H1 (cell line): ENCODE results near the gene KCNK3. TPM values are rescaled to one million over a fixed set of nuclear protein-coding genes. Genes with fewer than 3 reads are reported as not detected.

Experiments used
- CTCF ChIA-PET: fragments of 300-600 bp; sonication (Branson Sonifier 250); formaldehyde crosslinking; loops from one replicate; lab custom pipeline; 2021; ENCODE audit not compliant: partially characterized antibody; lab: Charles Lee
- POLR2A ChIA-PET: fragments of 300-600 bp; sonication (Branson Sonifier 250); formaldehyde crosslinking; loops from one replicate; lab custom pipeline; 2021; ENCODE audit warnings: inconsistent platforms; ENCODE audit not compliant: partially characterized antibody; lab: Charles Lee
- DNase-seq, 2 experiments: peaks; one replicate each; pipeline versions ENCODE4 v3.0.0 to v3.0.0-alpha.2; 2010 to 2022; ENCODE audit warnings: low spot score in 2 of 2, low read depth in 1 of 2, mixed read lengths in 1 of 2
- FAIRE-seq: peaks from 2 replicates; lab custom pipeline; 2011; peaks lifted over from hg19 to GRCh38; lab: Jason Lieb, UNC
- H2AFZ ChIP-seq: 2 replicates; pipeline ENCODE4 v1.8.1; 2012; ENCODE audit warnings: low read length, inconsistent platforms
- H2AK5ac ChIP-seq: 2 replicates; pipeline ENCODE4 v1.6.1; 2013; ENCODE audit warnings: low read depth, low read length
- H2BK120ac ChIP-seq: replicated peaks from 2 replicates; pipeline ENCODE3; 2013; ENCODE audit warnings: low read depth, low read length, inconsistent platforms
- H2BK12ac ChIP-seq: 2 replicates; pipeline ENCODE4 v1.6.1; 2013; ENCODE audit warnings: low read depth, low read length
- H2BK15ac ChIP-seq: 2 replicates; pipeline ENCODE4 v1.6.1; 2013; ENCODE audit warnings: low read length
- H2BK20ac ChIP-seq: 2 replicates; pipeline ENCODE4 v1.6.1; 2013; ENCODE audit warnings: low read length
- H2BK5ac ChIP-seq: 2 replicates; pipeline ENCODE4 v1.6.1; 2013; ENCODE audit warnings: low read depth, low read length
- H3K14ac ChIP-seq: 2 replicates; pipeline ENCODE4 v1.6.1; 2013; ENCODE audit warnings: inconsistent platforms; ENCODE audit not compliant: insufficient read length
- H3K18ac ChIP-seq: 2 replicates; pipeline ENCODE4 v1.6.1; 2013; ENCODE audit warnings: low read length; ENCODE audit errors: extremely low read depth
- H3K23ac ChIP-seq: 2 replicates; pipeline ENCODE4 v1.6.1; 2013; ENCODE audit warnings: inconsistent platforms; ENCODE audit not compliant: insufficient read length
- H3K23me2 ChIP-seq: 2 replicates; pipeline ENCODE4 v1.6.1; 2013; ENCODE audit warnings: low read depth, low read length
- H3K27ac ChIP-seq: 2 replicates; pipeline ENCODE4 v1.6.1; 2011; ENCODE audit warnings: low read depth, low read length, inconsistent platforms
- H3K27me3 ChIP-seq, 4 experiments: replicated peaks in 1 of 4; 1 replicate in 1 of 4; 2 replicates in 3 of 4; pipeline versions ENCODE4 v1.6.1 to v1.8.1; 2011 to 2013; ENCODE audit warnings: low read length in 3 of 4, mild to moderate bottlenecking in 3 of 4, inconsistent platforms in 2 of 4, mixed read lengths in 2 of 4, moderate library complexity in 1 of 4; ENCODE audit not compliant: control insufficient read depth in 3 of 4, insufficient read depth in 3 of 4; ENCODE audit errors: extremely low read depth in 1 of 4
- H3K36me3 ChIP-seq, 4 experiments: 2 replicates each; pipeline versions ENCODE4 v1.6.1 to v1.8.1; 2011 to 2013; ENCODE audit warnings: mild to moderate bottlenecking in 4 of 4, low read length in 3 of 4, moderate library complexity in 2 of 4, control low read depth in 1 of 4, inconsistent platforms in 1 of 4; ENCODE audit not compliant: insufficient read depth in 4 of 4, control insufficient read depth in 2 of 4
- H3K4ac ChIP-seq: replicated peaks from 2 replicates; pipeline ENCODE3; 2013; ENCODE audit warnings: low read length, low read depth, mixed read lengths, inconsistent platforms; ENCODE audit not compliant: insufficient read length
- H3K4me1 ChIP-seq, 4 experiments: replicated peaks in 1 of 4; 1 replicate in 1 of 4; 2 replicates in 3 of 4; pipeline versions ENCODE4 v1.6.1 to v1.8.1; 2011 to 2013; ENCODE audit warnings: low read length in 3 of 4, inconsistent platforms in 2 of 4, mixed read lengths in 1 of 4; ENCODE audit not compliant: insufficient read depth in 4 of 4, control insufficient read depth in 3 of 4
- H3K4me2 ChIP-seq, 2 experiments: 2 replicates each; pipeline versions ENCODE4 v1.6.1 to v1.8.1; 2011 to 2013; ENCODE audit warnings: low read depth in 2 of 2, low read length in 2 of 2, control low read depth in 1 of 2, inconsistent platforms in 1 of 2, mild to moderate bottlenecking in 1 of 2; ENCODE audit not compliant: insufficient read depth in 1 of 2
- H3K4me3 ChIP-seq, 4 experiments: fragments of 200-600, 300-600 bp in 1 of 4; sonication (generic), shearing (Covaris generic), sonication (Bioruptor Twin) in 1 of 4; 2 replicates each; pipeline versions ENCODE4 v1.5.1 to v1.8.1; 2011 to 2016; ENCODE audit warnings: low read length in 4 of 4, low read depth in 3 of 4, control low read depth in 2 of 4, inconsistent platforms in 2 of 4, mild to moderate bottlenecking in 2 of 4, mixed read lengths in 1 of 4, moderate library complexity in 1 of 4; ENCODE audit not compliant: insufficient read depth in 2 of 4; ENCODE audit errors: extremely low read depth in 1 of 4
- H3K56ac ChIP-seq: replicated peaks from 2 replicates; pipeline ENCODE3; 2013; ENCODE audit warnings: low read depth, mild to moderate bottlenecking, mixed read lengths, low read length, inconsistent platforms; ENCODE audit not compliant: insufficient read length
- H3K79me1 ChIP-seq: 2 replicates; pipeline ENCODE4 v1.6.1; 2013; ENCODE audit warnings: low read depth, low read length, control low read depth
- H3K79me2 ChIP-seq, 2 experiments: 2 replicates each; pipeline versions ENCODE4 v1.6.1 to v1.8.1; 2012 to 2013; ENCODE audit warnings: low read length in 2 of 2, mild to moderate bottlenecking in 2 of 2, inconsistent platforms in 1 of 2; ENCODE audit not compliant: insufficient read depth in 2 of 2, control insufficient read depth in 1 of 2
- H3K9ac ChIP-seq, 4 experiments: replicated peaks in 1 of 4; 1 replicate in 1 of 4; 2 replicates in 3 of 4; pipeline versions ENCODE4 v1.6.1 to v1.8.1; 2011 to 2013; ENCODE audit warnings: low read depth in 3 of 4, low read length in 3 of 4, control low read depth in 2 of 4, mild to moderate bottlenecking in 2 of 4, moderate library complexity in 2 of 4, inconsistent platforms in 1 of 4; ENCODE audit errors: extremely low read depth in 1 of 4
- H3K9me3 ChIP-seq, 2 experiments: 2 replicates each; pipeline versions ENCODE4 v1.6.1 to v1.8.1; 2012 to 2013; ENCODE audit warnings: mild to moderate bottlenecking in 2 of 2, moderate library complexity in 2 of 2, control low read depth in 1 of 2, inconsistent platforms in 1 of 2, low read depth in 1 of 2, low read length in 1 of 2, mixed read lengths in 1 of 2; ENCODE audit not compliant: insufficient read depth in 2 of 2
- H4K20me1 ChIP-seq, 2 experiments: replicated peaks in 1 of 2; 2 replicates each; pipeline versions ENCODE3 to v1.8.1; 2011 to 2013; ENCODE audit warnings: inconsistent platforms in 2 of 2, low read length in 2 of 2, mild to moderate bottlenecking in 1 of 2; ENCODE audit not compliant: insufficient read depth in 2 of 2, control insufficient read depth in 1 of 2
- H4K5ac ChIP-seq: 2 replicates; pipeline ENCODE4 v1.6.1; 2013; ENCODE audit warnings: low read length, low read depth, mixed read lengths, inconsistent platforms; ENCODE audit not compliant: insufficient read length
- H4K8ac ChIP-seq: 2 replicates; pipeline ENCODE4 v1.8.0; 2013; ENCODE audit warnings: mild to moderate bottlenecking, moderate library complexity, low read length, inconsistent platforms; ENCODE audit not compliant: insufficient read depth; ENCODE audit errors: extremely low read depth
- H4K91ac ChIP-seq: replicated peaks from 2 replicates; pipeline ENCODE3; 2013; ENCODE audit warnings: low read length, mixed read lengths, inconsistent platforms; ENCODE audit not compliant: insufficient read length
- CHD1 ChIP-seq: IDR thresholded peaks from 2 replicates; pipeline ENCODE4 v1.6.1; 2012; ENCODE audit warnings: low read depth, low read length, improper control_type of control experiment
- HDAC6 ChIP-seq: IDR thresholded peaks from one replicate; pipeline ENCODE4 v1.7.1; 2012; ENCODE audit warnings: low read depth, mild to moderate bottlenecking, inconsistent platforms, low read length, moderate library complexity
- JUND ChIP-seq: IDR thresholded peaks from 2 replicates; pipeline ENCODE4 v1.6.1; 2011; ENCODE audit warnings: mild to moderate bottlenecking, improper control_type of control experiment, low read length
- NRF1 ChIP-seq: IDR thresholded peaks from 2 replicates; pipeline ENCODE4 v1.6.1; 2011; ENCODE audit warnings: mild to moderate bottlenecking, low read depth, low read length, improper control_type of control experiment
- PHF8 ChIP-seq: fragments of 200-600 bp; sonication (generic); conservative IDR thresholded peaks from 2 replicates; pipeline ENCODE4 v1.7.1; 2012; ENCODE audit warnings: low read depth, mild to moderate bottlenecking, inconsistent platforms, low read length, moderate library complexity
- SP2 ChIP-seq: IDR thresholded peaks from 2 replicates; pipeline ENCODE4 v1.6.1; 2012; ENCODE audit warnings: mild to moderate bottlenecking, low read length, inconsistent platforms
- YY1 ChIP-seq: IDR thresholded peaks from 2 replicates; pipeline ENCODE4 v1.6.1; 2011; ENCODE audit warnings: low read depth, mild to moderate bottlenecking, low read length
- ZNF274 ChIP-seq: IDR thresholded peaks from 2 replicates; pipeline ENCODE4 v1.7.0; 2012; ENCODE audit warnings: low read length, borderline replicate concordance; ENCODE audit errors: extremely low read depth
- WGBS, 2 experiments: shearing (Covaris generic) in 1 of 2; methylation state at CpG; one replicate each; pipeline versions ENCODE4 v1.1.6 to v1.1.7; 2013 to 2015; ENCODE audit warnings: low lambda C conversion rate in 2 of 2, mixed read lengths in 2 of 2, inconsistent platforms in 1 of 2, low coverage in 1 of 2, missing lambda C conversion rate in 1 of 2; ENCODE audit not compliant: insufficient replicate concordance in 2 of 2, insufficient coverage in 1 of 2, insufficient read length in 1 of 2; ENCODE audit errors: extremely low coverage in 1 of 2, missing lambda C conversion rate in 1 of 2; 5-methylcytosine and 5-hydroxymethylcytosine counted together
- polyA plus RNA-seq, 7 experiments: library from polyadenylated mRNA; depleted of rRNA in 3 of 7; stranded (reverse) in 5 of 7; unstranded in 2 of 7; fragments of >200 nt in 5 of 7; fragments of 200-250 nt in 2 of 7; gene quantifications; 1 replicate in 5 of 7; 2 replicates in 1 of 7; 4 replicates in 1 of 7; pipeline versions ENCODE4 v1.2.1 to v1.2.3, GENCODE V29; 2011 to 2013; ENCODE audit warnings: missing spikeins in 2 of 7, mixed read lengths in 2 of 7
- total RNA-seq: library from RNA; stranded (reverse); fragmentation: NEBNext Ultra II Directional; extraction: Animal tissue kit (Norgen Biotek cat#: 25700); gene quantifications from 2 replicates; pipeline ENCODE4 v1.2.1, GENCODE V29; 2021

KCNK3 gene
- total and polyA plus RNA-seq, 2 of the 8 experiments (the other 6 are each of a cell fraction or from before 2014, with no cell fraction given) = 0.29 to 0.30 TPM

GRCh38 chr2:26740346-26740745, 47.8 kb downstream of the KCNK3 start:
- H3K79me1 ChIP-seq = no peaks in the 10 kb centered on the region
- H3K23me2 ChIP-seq = no peaks in the 10 kb centered on the region
- H2BK12ac ChIP-seq = no peak overlapping the region
- H3K56ac ChIP-seq = no peak overlapping the region
- 0 out of 2 replicates have a peak overlapping the region, but pooled peaks have one; percentile 32 for H2AFZ ChIP-seq
- no peak overlapping the region for H3K23ac ChIP-seq
- H3K4ac ChIP-seq = no peak overlapping the region
- H2AK5ac ChIP-seq = no peak overlapping the region
- peak overlapping the region; percentile 61; the same call in 1 of the 2 replicates for H2BK15ac ChIP-seq
- no peak overlapping the region for H3K14ac ChIP-seq
- 94% methylated on average over 6 of the region's 6 CpGs; no CpG with 5 or more reads in 1 of the 2 experiments for WGBS, 2 experiments
- DNase-seq (no peak), FAIRE-seq (no peak)
- H4K20me1 ChIP-seq = no peaks in the 10 kb centered on the region
- H4K91ac ChIP-seq = no peak overlapping the region
- H3K18ac ChIP-seq = no peak overlapping the region
- H3K4me1 ChIP-seq = no peaks in the 10 kb centered on the region
- no peaks in the 10 kb centered on the region for H3K27me3 ChIP-seq
- CTCF ChIA-PET = interaction anchor here (0.9 to 14.9 kb wide), 10 partner anchors 7 to 219 kb away, joined by 3 to 367 read pairs (median 4); no protein-coding TSS in a partner anchor
- H3K9ac ChIP-seq = no peak overlapping the region
- no peak overlapping the region for H3K4me3 ChIP-seq
- H4K5ac ChIP-seq = no peak overlapping the region
- no peak overlapping the region for H2BK120ac ChIP-seq
- H3K79me2 ChIP-seq = no peaks in the 10 kb centered on the region
- no peak overlapping the region for H4K8ac ChIP-seq
- H3K9me3 ChIP-seq = no peaks in the 10 kb centered on the region
- no peak overlapping the region for H2BK5ac ChIP-seq
- H3K36me3 ChIP-seq = no peaks in the 10 kb centered on the region
- H3K4me2 ChIP-seq = no peak overlapping the region
- POLR2A ChIA-PET = no interaction called here
- H2BK20ac ChIP-seq = no peak overlapping the region
- H3K27ac ChIP-seq = no peak overlapping the region
- TF ChIP-seq YY1 = no peak
- TF ChIP-seq JUND = no peak
- TF ChIP-seq NRF1 = no peak
- no peak for TF ChIP-seq HDAC6
- no peak for TF ChIP-seq CHD1
- no peak for TF ChIP-seq ZNF274
- TF ChIP-seq PHF8 = no peak
- TF ChIP-seq SP2 = no peak
